Daoy (cell line): ENCODE results near the gene CEP76. TPM values are rescaled to one million over a fixed set of nuclear protein-coding genes. Genes with fewer than 3 reads are reported as not detected.
A peak's percentile ranks its signal among the peaks of the same experiment; 100 is the strongest.

Experiments
- DNase-seq: peaks from one replicate; pipeline ENCODE4 v3.0.0-alpha.2; 2015; ENCODE audit warnings: low read depth
- total RNA-seq: library from RNA; depleted of rRNA; stranded (reverse); fragments of >200 nt; shearing (Covaris generic); gene quantifications from 2 replicates; pipeline ENCODE4 v1.2.3, GENCODE V29; 2014; rRNA removed

The CEP76 gene, protein sequence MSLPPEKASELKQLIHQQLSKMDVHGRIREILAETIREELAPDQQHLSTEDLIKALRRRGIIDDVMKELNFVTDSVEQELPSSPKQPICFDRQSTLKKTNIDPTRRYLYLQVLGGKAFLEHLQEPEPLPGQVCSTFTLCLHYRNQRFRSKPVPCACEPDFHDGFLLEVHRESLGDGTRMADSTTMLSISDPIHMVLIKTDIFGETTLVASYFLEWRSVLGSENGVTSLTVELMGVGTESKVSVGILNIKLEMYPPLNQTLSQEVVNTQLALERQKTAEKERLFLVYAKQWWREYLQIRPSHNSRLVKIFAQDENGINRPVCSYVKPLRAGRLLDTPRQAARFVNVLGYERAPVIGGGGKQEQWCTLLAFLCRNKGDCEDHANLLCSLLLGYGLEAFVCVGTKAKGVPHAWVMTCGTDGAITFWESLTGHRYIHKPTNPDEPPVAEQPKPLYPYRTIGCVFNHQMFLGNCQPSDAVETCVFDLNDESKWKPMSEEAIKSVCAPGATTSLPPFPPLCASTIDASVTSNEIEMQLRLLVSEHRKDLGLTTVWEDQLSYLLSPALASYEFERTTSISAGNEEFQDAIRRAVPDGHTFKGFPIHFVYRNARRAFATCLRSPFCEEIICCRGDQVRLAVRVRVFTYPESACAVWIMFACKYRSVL
- 17.7 and 24.6 TPM in 2 replicates for total RNA-seq

DNA sequence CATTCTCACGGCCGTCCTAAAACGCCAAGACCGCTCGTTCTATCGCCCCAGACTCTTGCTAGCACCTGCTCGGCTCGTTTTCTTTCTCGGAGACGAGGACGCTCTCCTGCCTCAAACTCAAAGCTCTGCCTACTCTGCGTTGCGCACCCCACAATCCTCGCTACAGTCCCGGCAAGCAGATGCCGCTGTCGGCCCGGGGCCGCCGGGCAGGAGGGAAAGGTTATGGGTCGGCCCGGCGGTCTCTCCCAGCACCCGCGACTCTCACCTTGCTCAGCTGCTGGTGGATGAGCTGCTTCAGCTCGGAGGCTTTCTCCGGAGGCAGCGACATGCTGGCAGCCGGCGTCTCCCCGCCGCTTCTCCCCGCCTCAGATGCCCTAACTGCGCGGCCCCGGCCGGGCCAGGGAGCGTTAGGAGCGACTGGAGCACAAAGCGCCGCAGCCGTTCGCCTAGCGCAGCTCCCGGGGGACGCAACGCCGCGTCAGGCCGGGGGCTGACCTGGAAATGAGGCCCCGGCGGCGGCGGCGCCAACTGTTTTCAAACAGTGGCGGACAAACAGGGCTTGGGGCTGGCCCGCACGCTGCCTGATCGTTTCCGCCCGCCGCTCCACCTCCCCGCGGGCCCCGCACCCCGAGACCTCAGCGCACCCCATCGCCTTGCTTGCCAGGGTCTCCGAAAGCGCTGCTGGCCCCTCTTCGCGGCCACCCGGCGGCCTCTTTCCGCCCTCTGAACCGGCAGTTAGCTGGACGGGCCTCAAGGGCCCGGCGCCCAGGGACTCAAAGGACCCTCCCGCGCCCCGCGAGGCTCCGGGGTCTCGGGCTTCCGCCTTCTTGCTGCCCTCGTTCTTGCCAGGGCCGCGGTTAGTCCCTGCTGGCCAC, at the start of gene CEP76, which contains the start of gene PSMG2:
CEP76 (minus strand) TSS at position 503 of the 875 bp plus-strand sequence; CDS start at position 328, 175 bp downstream.
PSMG2 (plus strand) TSS at position 822 of the 875 bp plus-strand sequence. CDS start 66 bp downstream, outside the sequence.
- DNase-seq: peak; percentile 87

DNA sequence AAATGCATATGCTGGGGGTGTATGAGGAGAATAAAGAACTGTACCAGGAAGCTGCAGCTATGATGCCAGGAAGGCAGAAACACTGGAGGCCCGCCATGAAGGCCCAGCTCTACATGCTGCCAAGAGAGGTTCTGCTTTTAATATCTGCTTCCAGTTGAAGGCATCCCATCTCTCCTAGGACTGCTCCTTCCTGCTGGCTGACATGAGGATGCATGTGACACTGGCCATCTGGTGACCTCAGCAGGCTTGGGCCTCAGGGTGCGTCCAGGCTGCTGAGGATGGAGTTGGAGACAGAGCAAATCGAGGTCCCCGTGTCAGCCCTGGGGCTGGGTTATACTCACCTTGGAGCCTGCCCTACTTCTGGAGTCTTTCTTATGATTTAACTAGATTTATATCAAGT, 49.4 kb upstream of the CEP76 start:
- DNase-seq: no peak

DNA sequence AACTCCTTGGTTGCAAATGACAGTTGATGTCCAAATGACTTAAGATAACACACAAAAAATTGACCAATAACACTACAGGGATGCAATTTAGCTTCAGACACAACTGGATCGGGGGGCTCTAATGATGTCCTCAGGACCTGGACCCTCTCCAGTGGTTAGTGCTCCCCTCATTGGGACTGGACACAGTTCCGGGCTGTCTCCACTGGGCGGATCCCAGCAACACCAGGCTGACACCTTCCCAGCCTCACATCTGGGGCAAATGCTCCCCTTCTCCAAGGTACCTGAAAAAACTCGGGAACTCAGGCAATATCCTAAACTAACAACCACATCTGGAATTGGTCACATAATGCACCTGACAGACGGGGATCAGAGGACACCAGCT, 49.0 kb upstream of the CEP76 start:
- no peak for DNase-seq

DNA sequence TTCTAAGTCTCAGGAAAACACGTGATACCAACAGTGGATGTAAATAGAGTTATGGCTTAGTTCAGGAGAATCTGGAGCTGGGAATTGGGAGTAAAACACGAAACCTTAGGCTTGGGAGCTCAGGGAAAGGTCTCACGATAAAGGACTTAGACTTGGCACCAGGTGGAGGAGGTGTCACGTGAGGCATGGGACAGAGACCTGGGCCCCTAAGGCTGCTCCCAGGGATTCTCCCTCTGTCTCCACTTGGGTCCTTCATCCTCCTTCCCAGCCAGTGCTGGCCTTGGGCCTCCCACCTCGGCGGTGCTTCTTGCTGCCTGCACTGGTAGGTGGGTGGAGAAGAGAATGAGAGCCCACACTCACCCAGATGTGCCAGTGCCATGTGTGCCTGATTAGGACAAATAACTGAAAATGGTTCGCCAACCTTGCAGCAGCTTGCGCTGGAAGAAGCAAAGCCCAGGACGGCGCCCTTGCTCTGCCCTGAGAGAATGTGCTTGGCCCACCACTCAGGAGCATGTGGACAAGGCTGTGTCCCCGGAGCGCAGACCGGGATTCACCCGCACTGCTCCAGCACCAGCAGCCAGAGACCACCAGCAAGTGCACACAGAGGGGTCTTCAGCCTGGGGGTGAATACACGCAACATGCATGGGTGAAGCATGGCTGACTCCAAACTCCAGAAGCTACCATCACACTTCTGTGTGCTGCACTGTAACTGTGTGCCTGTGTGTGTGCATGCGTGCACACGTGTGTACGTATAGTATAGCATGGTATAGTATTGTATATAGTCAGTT, 48.4 kb upstream of the CEP76 start:
- DNase-seq: no peak

DNA sequence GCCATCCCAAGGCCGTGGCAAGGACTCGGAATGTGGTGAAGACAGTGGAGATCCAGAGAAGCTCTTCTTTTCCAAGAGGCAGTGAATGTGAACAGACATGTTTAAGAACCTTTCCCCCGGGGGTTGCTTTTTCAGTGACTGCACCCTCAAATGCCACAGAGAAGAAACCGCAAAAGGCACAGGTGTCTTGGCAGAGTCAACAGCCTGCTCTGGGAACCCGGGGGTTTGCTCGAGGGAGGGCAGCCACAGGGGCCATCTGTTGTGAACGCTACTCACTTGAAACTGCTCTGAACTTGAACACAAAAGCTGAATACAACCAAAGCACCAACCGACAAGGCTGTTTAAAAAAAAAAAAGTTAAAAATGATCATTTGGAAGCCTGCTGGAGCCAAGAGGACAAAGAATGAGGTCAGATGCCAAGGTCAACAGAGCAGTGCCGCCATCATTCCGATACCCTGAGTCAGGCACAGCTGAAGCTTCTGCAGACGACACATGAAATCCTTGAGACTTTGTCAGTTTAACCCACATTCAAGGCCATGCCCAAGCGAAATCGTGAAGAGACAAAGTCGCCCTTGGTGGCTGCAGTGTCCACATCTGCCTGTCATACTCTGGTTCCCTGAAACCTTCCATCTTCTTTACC, 47.7 kb upstream of the CEP76 start:
- no peak for DNase-seq

DNA sequence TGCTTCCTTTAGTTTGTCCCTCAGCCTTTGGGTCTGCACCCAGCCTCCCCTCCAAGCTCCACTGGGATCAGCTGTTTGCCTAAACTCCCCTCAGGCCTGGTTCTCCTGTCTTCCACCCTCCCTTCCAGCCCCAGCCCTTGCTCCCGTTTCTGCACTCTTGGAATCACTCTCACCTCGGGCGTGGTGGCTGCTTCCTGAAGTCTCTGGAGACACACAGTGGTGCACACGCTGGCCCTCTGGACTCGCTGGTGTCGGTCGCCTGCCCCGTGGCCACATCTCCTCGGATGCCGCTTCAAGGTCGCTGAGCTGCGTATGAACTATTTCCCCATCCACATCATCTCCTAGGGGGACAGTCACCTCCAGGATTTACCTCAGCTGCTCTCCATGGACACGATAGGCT, 46.6 kb upstream of the CEP76 start:
- DNase-seq: no peak

DNA sequence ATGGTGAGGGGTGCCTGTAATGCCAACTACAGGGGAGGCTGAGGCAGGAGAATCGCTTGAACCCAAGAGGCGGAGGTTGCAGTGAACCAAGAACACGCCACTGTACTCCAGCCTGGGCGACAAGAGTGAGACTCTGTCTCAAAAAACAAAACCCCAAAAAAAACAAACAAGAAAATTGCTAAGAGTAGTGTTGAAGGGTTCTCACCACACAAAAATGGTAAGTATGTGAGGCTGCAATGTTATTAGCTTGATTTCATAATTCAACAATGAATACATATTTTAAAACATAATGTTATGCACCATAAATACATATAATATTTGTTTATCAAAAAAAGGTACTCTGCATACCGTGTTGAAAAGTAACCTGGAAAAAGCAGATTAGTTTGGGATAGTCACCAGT, 46.1 kb upstream of the CEP76 start:
- no peak for DNase-seq

DNA sequence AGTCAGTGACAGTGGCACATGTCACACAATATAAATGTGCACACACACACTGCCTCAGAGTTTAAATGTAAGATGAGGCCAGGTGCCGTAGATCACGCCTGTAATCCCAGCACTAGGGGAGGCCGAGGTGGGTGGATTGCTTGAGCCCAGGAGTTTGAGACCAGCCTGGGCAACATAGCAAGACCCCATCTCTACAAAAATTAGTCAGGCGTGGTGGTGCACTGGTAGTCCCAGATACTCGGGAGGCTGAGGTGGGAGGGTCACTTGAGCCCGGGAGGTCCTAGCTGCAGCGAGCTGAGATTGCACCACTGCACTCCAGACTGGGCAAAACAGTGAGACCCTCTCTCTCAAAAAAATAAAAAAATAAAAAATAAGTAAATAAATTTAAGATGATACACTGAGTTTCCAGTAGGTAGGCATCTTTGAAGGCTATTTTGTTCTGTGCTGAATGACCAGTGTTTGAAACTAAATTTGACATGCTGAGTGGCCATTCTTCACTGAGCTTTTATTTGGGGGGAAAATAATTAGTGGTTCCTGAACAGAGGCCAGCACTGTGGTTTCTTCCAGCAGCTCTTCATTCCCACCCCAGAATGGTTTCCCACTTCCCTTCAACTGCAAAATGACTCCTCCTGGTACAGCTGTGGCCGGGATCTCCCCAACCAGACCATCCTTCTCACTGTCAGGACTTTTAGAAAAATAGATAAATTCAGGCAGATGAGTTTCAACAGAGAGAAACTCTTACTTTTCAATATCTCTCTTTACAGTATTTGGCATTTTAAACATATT, 45.2 kb upstream of the CEP76 start:
- no peak for DNase-seq

DNA sequence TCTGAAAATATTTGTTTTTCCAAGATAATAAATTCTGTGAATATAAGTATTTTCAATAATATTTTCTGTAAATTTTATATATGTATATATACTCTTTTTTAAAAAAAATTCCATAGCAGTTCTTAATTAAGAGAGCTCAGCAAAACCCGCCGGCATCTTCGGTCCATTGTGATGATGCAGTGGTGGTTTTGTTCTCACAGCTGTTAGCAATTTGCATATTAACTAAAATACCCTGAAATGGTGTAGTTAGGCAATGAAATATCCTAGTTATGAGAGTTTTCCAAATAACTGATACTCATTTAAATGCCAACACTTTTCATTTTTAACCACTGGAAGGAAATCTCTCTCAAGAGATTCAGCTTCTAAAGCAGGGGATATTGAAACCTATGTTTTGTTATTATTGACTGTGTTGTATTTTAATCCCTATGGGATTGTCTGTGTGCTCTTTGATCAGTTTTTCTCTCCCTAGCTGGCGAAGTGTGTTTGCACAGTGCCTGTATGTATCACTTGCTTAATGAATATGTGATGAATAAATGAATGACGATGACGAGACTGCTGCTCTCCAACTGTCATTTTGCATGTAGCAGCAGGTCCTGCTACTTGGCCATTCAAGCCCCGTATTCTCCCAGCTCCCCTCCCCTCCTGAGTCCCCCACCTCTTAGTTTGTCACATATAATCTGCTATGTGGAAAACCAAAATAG, 42.7 kb upstream of the CEP76 start:
- no peak for DNase-seq

DNA sequence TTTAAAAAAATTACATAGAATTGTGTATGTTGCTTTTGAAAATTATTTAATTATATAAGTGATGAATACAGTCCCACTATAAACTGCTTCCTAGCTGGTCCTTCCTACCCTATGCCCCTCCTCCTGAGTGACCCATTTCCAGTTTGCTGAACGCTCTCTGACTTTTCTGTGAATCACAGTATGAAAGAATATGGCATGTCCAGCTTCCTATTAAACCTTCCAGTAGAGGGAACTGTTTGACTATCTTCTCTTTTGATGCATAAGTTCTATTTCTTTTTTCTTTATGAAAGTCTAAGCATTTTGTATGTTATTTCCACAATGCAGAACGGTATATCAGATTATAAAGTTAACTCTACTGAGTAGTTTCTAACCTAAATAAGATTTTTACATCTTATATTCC, 41.6 kb upstream of the CEP76 start:
- DNase-seq: peak; percentile 45

DNA sequence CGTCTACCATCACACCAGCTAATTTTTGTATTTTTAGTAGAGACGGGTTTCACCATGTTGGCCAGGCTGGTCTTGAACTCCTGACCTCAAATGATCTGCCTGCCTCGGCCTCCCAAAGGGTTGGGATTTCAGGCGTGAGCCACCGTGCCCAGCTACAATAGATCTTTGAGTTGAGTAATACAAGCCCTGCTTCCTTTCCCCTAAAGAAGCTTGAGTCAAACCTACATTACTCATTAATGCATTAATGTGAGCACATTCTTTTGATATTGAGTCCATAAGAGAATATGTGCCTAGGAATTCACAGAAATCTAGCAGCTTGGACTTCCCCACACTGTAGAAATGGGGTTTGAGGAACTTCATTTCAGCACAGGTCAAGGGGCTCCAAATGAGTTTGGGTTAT, 39.9 kb upstream of the CEP76 start:
- DNase-seq: peak; percentile 33

DNA sequence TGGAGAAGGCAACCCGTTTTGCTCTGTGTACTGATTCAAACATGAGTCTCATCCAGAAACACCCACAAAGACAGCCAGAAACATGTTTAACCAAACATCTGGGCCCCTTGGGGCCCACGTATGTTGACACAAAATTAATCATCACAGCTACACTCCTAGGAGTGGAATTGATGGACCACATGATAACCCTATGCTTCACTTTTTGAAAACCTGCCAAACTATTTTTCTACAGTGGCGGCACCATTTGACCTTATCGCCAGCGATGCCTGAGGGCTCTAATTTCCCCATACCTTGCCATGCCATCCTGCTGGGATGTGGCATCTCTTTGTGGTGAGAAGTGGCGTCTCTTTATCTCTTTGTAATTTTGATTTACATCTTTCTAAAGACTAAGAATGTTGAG, 38.8 kb upstream of the CEP76 start:
- peak; percentile 74 for DNase-seq

DNA sequence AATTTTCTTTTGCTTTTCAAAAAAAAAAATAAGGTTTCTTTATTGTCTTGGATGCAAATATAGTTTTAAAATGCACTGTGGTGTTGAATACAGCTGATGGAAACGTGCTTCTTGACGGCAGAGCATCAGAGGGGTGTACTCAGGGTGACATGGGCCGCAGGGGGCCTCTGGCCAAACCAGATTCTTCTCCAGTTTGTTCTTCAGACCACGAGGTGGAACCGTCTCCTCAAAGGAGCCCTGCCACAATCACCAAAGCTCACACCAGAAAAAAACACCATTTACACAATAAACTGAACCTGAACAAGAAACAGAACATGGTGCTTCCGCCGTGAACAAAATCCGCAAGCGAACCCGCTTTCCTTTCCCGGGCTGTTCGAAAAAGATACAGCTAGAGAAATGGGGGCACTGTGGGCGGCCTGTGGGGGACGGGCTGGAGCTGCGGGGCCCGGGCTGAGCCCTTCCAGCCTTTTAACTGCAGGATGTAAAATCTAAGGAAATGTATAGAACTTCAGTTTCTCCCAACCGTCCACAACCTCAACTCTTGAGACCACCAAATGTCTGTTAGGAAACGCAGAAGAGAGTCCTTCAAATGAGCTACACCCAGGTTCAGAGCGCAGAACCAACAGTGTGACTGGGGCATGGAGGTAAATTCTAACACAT, 34.9 kb upstream of the CEP76 start:
- no peak for DNase-seq

DNA sequence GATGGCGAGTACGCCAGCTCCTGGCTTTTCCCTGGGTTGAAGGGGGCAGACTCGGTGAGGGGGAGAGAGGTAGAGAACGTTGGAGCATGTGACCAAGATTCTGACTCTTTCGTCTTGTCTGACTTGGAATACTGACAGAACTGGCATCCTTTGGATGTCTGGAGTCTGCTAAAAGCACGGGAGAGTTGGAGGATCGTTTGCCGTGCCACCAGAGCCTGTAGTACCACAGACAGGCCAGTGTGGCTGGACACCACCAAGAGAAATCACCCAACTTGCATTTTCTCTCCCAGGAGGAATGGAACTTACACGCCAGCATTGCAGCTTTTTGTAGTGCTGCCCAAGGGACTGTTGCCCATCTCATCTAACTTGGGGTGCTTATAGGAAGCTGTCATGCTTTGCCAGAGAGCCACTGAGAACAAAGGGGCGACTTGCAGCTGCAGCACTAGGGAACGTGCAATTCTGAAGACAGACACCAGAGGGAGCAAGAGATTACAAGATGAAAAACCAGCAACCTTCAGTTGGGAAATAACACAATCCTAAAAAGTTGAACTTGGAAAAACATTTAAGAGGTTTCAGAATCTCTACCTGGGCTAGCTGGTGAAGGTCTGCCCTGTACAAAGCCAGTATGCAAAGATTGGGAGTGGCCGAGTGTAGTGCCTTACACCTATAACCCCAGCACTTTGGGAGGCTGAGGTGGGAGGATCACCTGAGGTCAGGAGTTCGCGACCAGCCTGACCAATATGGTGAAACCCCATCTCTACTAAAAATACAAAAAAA, 24.4 kb upstream of the CEP76 start:
- peak; percentile 56 for DNase-seq

DNA sequence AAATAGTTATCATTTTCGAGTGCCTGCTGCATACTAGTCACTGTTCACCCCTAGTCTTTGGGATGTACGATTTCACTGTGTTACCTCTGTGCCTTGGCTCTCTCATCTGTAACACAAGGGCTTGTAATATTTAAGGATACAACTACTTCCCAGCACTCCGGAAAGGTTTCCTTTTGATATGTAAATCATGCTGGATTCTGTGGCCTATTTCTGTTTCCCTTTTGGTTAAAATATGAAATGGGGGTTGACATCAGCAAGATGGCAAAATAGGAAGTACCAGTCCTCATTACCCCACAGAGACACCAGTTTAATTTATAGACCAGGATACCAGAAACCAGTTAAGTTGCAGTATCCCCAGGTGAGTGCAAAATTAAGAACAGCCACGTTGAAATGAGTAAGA, 23.8 kb upstream of the CEP76 start:
- no peak for DNase-seq

DNA sequence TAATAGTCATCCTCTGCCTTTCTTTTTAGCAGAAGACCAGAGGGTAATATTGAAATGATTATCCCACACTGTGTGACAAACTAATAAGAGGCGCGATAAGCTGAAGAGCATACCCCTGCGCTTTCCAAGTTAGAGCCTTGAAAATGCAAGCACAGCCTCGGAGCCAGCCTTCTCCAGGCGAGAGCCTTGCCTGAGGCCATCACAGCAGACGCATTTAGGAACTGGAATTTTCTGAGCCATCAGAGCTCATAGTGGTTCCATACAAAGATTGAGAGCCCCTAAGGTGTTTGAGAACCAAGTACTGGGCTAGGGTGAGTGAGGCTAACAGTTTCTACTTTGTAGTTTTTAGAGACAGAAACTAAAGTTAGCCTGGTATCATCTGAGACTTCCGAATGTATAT, 20.2 kb upstream of the CEP76 start:
- no peak for DNase-seq

DNA sequence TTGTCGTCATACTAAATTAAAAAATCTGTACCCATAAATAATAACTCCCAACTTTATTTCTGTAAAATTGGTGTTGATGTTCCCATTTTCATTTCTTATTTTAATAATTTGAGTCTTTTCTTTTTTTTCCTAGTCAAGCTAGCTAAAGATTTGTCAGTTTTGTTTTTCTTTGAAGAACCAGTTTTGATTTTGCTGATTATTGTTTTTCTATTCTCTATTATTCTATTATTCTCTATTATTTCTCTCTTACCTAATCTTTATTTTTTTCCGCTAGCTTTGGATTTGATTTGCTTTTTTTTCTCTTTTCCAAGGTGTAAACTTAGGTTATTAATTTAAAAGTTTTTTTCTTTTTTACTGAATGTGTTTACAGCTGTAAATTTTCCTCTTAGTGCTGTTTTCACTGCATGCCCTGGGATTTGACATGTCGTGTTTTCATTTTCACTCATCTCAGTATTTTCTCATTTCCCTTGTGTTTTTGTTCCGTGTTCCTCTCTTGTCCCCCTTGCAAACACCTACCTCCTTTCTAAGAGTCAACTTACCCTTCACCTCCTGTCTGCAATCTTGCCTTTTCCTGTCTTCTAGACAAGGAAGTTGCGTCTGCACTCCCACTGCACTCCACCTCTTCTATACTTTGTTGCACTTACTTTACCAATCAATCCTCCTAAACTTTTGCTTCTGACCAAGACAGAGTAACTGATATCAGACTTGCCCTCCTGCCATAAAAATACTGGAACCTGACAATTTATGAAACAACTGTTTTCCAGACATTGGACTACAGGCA, 19.2 kb upstream of the CEP76 start:
- DNase-seq: no peak
